DMS153 treated with DMSO at 0.1 percent for 48 hours (cell line): ENCODE data around the gene RAMP3.

ENCODE experiments used
- DNase-seq: peaks from one replicate; lab custom pipeline; 2025; ENCODE audit not compliant: unreplicated experiment; lab: John Stamatoyannopoulos, UW

Gene RAMP3

DNA sequence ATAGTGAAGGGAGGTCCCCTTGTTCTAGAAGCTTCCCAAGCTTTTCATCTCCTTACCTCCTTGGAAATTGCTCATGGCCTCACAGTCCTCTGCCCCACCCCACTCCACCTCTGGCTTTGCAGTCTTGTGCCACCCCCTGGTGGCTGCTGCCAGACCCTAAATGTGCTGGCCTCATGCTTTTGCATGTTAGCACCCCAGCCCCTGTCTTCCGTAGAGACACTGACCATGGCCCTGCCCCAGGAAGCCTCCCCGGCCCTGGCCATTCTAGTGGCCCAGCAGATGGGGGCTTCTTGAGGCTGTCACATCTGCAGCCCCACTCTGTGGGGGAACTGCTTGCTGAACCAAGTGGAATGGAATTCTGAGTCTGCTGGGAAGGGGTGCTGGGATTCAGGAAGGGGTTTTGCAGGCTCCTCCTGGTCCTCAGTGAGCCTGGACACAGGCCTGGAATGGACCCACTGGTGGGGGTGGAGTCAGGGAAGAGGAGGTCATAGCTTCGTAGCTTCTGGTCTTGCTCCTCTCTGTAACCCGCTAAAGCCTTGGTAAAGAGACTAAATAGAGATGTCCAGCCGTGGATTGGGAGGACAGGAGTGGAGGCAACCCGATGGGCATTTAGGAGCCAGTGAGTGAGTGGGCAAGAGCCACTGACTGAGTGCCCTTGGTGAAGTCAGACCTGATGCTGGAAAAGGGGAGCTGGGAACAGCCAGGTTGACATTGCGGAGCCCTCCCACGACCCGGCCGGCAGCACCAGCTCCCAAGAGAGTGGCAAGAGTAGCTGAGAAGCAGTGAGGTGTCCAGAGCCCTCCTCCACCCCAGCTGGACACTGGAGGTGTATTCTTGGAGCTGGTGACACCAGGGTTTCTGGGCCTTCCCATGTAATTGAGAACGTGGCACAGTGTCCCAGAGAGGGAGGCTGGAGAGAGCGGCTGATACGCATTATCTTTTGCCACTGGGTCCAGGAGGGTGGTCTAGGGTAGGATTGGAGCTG lies 20.9 kb downstream of the RAMP3 start:
- DNase-seq: no peak

DNA sequence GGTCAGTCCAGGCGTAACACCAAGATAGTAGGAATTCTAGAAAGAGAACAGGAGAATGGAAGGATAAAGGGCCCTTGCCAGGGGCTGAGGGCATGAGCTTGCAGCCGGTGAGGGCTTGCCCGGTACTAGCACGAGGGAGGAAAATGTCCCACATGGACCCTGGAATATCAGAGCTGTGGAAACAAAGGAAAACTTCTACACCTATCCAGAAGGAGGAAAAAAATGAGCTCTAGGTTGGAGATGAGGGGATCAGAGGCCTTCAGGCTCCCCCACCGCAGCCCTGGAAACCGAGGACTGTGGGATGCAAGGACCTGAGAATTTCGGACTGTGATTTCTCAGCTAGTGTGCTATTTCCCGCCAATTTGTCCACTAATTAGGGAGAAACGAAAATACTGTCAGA lies 22.1 kb downstream of the RAMP3 start:
- no peak for DNase-seq

DNA sequence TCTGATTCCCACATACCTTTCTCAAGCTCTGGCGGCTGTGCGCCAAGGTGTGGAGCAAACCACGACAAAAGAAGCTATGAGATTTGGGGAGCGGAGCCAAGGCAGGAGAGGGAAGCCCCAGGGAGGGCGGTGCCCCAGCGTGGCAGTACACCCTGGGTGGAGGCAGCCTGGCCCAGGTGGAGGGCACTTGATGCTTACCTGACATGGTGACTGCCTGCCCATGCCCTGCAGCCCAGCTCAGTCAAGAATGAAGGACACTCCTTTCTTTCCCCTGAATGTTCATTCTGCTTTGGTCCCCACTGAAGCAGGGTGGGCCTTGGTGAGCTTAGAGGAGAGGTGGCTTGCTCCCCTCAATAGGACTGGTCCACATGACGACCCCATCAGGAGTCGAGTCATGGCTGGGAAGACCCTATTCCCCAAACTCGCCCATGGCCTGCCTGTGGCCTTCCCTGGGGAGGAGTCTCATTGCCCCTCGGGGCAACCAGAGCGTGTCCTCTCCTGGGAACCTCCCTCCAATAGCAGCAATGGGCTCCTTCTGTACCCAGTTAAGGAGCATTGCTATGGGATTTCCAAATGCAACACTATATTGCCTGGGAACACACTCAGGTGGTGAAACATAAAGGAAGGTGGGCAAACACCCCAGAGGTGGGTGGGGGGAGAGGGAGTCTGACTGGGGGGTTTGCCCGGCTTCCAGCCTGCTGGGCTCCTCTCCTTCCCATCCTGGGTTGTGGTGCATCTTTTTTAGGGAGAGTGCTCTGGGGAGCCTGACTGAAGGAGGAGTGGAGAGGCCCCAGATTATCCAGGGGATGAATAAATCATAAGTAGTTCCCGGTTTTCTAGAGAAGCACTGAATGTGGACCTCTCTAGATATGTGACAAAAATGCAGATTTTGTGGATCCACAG lies 22.7 kb downstream of the RAMP3 start:
- DNase-seq: no peak

DNA sequence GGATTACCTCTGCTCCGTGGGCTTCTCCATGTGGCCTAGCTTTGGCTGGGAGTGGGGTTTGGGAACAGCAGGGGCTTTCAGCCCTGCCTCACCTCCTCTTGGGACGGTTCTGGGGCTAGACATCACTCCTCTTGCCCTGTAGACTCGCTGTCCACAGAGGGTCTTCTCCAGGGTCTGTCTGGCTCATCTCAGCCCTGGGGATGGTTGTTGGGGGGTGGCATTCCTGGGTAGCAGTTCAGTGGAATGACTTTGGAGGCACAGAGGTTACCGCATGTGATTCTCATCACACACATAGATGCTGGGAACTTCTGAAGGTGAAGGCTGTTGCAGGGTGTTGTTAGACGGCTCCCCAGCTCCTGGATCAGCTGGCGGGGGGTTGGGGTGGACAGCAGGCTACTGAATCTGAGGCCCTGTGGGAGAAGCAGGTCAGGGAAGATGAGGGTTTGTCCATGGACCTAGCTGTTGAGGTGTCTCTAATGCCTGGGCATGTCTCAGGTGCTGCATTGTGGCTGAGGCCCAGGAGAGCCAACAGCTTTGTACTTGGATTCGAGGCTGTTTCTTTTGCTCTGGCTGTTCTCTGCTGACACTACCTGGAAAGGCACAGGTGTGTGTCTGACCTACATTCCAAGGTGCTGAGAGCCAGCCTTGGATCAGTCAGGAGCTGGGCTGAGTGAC lies 23.8 kb downstream of the RAMP3 start:
- DNase-seq: no peak

DNA sequence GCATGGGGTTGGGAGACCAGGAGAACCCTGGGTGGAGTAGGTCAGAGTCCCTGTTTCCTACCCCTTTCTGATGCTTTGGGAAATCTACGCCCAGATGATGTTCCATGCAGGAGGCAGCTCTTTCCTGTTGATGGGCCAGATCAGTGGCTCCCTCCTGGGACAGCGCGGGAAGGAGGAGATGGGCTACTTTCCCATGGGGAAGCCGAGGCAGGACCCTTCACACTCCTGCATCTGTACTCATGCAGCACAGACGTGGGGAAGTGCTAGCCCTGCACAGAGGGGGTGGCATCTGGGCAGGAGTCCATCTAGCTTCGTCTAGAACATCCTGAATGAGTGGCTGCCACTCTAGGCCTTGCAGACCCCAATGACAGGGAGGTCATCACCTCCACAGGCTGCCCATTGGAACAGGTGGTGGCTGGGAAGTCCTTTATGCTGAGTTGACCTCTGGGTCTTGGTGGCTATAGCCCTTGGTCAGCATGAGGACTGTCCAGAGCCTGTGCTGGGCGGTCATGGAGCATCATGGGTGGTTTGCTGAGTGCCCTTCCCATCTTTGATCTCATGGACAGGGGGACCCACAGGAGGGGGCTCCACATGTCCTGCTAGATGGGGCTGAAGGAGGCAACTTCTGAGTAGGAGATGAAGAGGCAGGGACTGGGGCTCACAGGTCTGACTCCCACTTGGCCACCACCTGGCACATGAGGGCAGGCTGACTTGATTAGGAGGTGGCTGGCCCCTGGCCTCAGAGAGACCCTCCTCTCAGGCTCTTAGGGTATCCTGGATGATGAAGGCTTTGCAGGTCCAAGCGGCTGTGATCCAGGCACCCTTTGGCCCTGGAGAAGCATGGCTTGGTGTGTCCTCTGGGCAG lies 24.6 kb downstream of the RAMP3 start:
- DNase-seq: no peak

DNA sequence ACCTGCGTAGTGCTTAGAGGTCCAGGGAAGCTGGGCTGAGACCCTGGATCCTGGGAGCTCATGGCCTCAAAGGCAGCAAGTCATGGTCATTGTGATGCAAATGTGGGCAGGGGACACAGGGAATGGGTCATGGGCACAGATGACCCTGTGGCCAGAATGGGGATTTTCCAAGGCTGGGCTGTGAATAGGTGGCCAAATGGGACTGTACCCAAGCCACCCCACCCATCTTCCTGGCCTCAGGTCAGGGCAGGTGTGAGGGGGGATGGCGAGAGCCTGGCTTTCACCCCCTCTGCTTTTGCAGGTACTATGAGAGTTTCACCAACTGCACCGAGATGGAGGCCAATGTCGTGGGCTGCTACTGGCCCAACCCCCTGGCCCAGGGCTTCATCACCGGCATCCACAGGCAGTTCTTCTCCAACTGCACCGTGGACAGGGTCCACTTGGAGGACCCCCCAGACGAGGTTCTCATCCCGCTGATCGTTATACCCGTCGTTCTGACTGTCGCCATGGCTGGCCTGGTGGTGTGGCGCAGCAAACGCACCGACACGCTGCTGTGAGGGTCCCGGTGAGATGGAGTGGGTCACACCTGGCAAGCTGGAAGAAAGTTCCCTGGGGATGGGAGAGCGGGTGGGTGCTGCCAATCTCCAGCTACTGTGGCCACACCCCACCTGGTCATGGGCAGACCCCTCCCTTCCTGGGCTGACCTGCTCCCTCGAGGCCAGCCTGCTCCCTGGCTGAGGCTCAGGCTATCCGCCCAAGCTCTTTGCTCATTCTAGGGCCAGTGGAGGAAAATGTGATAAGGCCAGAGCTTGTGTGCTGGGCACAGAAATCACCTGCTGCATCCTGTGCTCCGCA lies 25.5 kb downstream of the RAMP3 start:
- DNase-seq: no peak

DNA sequence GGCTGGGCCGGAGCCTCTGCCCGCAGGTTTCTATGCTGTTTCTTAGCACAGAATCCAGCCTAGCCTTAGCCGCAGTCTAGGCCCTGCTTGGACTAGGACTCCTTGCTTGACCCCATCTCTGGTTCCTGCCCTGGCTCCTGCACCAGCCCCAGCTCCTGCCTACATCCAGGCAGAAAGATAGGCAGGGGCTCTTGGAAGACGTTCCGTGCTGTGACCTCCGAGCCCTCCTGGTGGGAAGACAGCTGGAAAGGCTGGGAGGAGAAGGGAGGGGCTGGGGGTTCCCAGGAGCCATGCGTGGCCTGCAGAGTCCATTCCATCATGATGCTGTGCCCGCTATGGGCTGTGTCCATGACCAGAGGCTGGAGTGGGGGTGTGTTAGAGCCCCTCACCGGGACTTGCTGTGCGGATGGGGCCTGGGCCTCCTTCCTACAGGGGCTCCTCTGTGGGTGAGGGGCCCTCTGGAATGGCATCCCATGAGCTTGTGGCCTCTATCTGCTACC lies 26.2 kb downstream of the RAMP3 start:
- DNase-seq: no peak

DNA sequence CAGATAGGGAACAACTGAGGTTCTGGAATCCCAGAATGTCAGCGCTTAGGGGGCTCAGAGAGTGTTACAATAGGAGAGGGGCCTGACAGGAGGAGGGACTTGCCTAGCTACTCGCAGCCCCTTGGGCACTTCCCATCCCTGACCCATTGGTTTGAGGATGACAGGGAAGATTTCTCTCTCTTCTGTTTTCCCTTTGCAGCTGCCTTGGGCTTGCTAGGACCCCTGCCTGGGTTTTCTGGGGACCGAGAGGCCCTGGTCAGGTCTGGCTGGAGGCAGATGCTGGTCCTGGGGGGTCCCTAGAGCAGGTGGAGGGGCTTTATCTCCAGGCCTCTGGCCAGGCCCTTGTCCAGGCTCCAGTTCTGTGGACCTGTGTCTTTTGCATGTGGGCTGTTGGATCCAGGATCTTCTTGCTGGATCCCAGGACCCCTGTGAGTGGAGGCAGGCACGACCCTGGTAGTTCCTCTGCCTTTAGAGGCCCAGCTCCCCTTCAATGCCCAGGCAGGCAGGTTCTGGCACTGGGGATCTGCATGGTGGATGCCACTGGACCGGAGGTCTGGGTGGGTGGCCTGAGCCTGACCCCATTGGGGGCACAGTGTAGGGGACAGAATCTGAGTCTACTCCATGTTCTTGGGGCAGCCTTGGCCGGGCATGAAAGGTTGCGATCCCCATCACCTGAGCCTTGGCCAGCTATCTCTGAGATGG lies 26.9 kb downstream of the RAMP3 start:
- no peak for DNase-seq

DNA sequence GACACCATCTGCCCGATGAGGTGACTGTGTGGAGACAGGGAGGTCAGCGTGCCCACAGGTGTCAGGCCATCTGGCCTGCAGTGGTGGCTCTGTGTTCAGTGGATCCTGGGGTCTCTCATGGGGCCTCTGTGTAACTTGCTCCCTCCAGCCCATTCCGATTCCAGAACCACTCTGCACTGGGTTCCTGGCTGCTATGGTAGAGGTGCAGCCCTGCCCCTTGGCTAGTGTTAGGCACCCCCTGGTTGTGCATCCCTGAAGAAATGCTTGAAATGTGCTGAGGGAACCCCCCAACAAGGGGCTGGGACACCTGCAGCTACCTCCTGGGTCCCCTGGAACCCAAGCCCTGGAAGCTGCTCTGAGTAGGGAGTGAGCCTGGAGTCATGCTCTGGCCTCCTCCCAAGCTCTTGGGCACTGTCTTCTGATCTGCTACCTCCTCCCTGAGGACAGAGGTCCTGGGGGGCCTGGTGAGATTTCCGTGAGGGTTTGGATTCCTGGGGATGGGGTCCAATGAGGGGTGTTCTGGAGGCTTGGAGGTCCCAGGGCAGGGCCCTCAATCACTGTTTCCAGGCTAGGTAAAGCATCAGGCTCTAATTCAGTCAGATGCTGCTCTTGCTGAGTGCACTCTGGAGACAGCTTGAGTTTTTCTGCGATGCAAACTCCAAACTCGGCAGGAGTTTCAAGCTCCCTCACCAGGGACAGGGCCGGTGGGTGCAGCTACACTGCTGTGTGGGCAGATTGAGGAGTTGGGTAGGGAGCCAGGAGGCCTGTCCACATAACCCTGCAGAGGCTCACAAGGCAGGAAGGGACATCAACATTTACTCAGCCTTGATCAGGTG lies 27.7 kb downstream of the RAMP3 start:
- DNase-seq: no peak

DNA sequence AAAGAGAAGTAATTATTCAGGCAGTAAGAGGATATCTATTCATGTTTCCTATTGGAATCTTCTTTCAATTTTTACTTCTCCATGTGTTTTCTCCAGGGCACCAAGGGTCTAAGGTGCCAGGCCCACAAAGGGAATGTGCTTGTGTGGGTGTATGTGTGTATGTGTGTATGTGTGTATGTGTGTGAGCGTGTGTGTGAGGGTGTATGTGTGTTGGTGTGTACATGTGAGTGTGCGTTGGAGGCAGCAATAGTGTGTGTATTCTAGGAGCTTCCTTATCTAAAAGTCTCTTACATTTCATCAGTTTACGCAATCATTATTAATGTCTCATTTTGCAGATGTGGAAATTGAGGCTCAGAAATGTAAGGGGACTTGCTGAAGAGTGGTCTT lies 28.3 kb downstream of the RAMP3 start:
- no peak for DNase-seq

DNA sequence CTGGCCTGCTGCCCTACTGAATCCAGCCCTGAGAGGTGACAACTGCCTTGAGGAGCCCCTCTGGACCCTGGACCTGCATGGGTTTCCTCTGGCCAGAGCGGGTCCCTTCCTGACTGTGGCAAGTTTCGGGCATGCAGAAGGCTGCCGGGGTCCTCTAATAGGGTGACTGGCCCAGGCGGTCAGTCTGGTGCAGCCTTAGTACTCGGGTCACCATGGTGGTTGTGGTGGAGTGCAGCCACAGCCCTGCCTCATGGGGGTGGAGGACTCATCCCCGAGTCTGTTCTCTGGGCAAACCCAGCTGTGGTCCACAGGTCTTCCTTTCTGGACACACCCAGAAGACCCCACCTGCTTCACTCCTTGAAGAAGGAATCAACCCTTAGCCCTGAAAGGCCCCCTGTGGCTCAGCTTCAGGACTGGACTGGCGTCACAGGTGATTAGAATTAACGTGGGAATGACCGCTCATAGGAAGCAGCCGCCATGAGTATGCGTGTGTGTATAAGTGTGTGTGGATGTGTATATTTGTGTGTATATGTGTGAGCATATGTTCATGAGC lies 28.7 kb downstream of the RAMP3 start:
- DNase-seq: no peak

DNA sequence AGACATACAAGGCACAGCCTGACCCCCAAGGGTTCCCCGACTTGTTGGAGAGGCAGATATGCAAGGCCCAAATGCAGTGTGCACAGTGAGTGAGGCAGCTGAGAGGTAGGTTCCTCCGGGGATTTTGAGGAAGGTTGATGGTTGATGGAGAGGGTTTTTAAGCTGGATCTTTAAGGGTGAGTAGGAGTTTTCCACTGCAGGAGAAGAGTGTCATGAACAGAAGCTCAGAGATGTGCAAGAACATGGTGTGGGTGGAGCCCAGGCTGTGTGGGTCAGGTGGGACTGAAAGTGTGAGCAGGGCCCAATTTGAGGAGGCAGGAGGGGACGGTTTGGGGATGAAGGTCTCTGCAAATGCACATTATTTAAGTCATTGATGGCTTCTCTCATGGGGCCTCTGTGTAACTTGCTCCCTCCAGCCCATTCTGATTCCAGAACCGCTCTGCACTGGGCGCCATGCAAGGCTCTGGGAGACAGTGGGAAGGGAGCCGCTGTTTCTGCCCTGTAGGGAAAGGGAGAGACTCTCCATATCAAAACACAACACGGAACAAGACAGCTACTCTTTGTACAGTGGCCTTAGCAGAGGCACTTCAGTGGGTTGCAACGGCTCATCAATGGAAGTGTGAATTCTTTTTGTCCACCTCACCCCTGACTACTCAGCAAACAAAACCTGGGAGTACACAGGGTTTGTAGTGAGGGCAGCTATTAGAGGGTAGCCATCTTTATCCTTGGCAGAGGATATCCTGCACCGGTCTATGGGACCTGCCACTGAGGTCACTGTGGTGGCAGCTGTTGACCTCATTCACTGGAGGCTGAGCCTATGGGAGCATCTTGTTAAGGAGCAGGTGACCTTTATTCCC lies 29.7 kb downstream of the RAMP3 start:
- no peak for DNase-seq

DNA sequence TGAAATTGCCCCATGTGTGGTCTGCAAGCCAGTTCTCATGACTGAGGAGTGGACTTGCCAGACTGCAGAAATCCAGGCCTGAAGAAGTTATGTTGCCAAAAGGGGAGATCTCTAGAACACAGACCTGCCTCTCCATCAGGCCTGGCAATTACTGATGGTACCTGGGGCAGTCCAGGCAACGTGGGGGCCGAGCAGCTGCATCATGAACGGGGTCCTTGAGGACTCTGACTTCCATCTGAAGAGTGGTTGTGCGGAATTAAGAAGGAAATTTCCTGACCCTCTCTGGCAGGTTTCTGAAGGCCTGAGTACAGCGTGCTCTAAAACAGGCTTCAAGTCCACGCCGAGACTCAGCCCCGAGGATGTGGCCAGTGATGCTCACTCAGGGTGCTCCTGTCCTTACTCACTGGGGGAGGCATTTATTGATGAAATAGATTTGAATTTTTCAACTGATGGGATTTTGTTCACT lies 30.4 kb downstream of the RAMP3 start:
- no peak for DNase-seq

DNA sequence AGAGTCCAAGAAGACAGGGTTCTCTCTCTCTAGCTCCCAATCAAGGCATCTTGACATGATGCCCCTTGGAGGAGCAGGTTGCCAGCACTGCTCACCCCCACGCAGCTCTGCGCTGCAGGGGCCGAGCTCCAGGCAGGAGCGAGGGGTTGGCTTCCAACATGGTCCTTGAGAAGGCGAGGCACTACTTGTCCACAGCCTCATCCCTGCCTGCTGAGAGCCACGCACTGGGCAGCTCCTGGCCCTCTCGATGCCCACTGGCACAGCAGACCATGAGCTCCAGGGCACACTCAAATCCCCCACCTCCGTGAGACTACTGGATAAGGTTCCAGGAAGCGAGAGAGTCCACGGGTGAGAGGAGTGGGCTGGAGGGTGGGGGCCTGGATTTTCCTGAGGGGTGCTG lies 31.1 kb downstream of the RAMP3 start:
- DNase-seq: no peak

DNA sequence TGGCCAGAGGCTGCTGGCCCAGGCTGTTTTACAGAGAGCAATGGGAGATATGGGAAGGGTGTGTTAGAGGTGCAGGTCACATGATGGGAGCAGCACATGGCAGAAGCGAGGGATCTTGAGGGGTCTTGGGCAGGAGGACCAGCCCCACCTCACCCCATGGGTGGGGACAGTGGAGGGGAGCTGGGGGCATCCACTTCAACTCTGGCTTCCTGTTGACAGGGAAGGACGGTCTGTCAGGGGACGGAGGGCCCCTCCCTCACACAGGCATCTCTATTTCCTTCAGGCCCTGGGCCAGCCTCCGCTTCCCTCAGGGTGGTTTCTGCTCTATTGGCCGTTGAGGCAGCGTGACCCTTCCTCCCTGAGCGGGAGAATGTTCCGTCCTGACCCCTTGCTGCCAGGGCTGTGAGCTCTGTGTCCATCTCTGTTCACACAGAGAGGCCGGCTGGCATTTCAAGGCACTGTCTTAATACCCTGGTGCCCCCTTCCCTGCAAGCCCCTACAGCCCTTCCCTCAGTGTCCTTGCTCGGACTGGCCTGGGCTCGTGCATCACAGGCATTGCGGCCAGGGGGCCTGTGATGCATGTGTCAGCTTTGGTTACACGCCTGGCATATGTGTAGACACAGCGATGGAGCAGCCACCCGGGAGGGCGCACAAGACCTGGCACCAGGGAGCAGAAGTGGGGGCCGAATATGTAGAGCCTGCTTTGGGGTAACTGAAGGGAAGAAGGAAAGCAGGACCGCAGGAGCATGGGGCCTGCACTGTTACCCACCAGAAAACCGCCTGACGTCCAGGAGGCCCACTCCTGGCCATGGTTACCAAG lies 31.8 kb downstream of the RAMP3 start:
- DNase-seq: no peak
